HG03060 (cell line): ENCODE measurements around the gene DUSP3.

Experiments
- ATAC-seq: cut with Tn5 transposase; IDR thresholded peaks from one replicate; pipeline ENCODE4 v1.9.1; 2021; ENCODE audit warnings: low read depth, moderate number of reproducible peaks; ENCODE audit not compliant: unreplicated experiment

DUSP3 gene

GRCh38 chr17:43770957-43771356, 7.8 kb downstream of the DUSP3 start:
- ATAC-seq: no peak

- no peak for ATAC-seq
These were observed 8.9 kb downstream of the DUSP3 start for GRCh38 chr17:43769859-43770258.

DNA sequence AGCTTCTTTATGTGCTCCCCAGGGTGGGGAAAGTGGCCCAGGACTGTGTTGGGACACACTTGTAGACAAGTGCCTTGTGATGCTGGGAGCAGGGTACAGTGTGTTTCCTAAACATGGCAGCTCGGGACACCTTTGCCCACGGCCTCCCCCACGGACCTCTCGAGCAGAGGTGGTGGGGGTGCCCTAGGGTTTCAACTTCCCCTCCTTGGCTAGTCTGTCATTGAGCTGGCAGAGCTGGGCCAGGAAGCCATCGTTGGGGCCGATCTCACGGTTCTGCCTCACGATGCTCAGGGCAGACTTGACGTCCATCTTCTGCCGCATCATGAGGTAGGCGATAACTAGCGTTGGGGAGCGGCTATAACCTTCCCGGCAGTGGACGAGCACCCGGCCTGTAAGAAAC, 9.4 kb downstream of the DUSP3 start:
- no peak for ATAC-seq

- no peak for ATAC-seq
These were observed 9.8 kb downstream of the DUSP3 start for GRCh38 chr17:43768943-43769342.

DNA sequence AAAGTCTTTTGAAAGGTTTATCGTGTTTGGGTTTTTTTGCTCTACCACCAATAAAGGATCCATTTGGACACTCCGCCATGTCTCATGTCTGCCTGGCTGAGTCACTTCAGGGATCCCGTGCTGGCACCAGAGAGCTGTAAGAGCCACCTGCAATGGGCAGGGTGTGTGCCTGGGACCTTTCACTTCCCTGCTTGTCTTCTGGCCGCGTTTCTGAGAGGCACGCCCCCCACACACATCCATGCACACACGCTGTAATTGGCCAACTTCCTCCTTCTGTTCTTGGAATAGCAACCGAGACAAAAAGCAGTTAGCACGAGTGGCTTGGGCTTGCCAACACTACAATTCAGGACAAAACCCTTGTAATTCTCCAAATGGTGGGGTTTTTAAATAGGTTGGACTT, 10.4 kb downstream of the DUSP3 start:
- no peak for ATAC-seq

DNA sequence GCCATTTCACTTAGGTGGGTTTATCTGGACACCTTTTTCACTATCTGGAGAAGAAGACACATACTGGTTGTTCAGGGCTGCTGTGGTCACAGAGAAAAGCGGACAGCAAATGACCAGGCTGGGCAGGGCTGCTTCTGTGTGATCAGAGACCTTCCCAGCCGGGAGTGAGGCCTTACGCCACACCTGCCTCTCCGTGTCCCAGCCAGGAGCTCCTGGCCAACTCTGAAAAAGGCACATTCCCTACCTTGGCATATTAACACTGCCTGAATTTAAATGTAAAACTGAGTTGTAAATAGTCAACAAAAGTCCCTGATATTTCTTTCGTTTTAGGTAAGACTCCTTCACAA, 11.1 kb downstream of the DUSP3 start:
- ATAC-seq: no peak

- ATAC-seq: no peak
These were observed 11.6 kb downstream of the DUSP3 start for GRCh38 chr17:43767053-43767712.

- ATAC-seq: no peak
These were observed 12.2 kb downstream of the DUSP3 start for GRCh38 chr17:43766413-43767052.

- ATAC-seq: no peak
These were observed 18.4 kb downstream of the DUSP3 start for GRCh38 chr17:43760254-43760852.

DNA sequence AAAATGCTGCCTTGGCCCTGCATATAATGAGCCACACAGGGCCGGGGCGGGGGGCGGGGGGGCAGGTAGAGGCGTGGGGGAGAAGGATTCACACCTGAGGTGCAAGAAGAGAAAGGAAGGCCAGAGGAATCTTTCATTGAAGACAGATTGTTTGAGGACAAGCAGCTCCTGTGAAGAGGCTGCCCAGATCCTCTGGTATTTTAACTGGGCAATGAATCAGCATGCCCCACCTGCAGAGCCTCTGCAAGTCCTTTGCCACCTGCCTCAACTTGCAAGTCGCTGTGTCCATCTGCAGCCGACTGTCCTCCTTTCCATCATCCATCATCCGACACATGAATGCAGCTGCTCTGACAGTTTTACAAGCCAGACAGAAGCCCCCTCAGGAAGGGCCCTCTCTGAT, 18.9 kb downstream of the DUSP3 start:
- ATAC-seq: no peak

DNA sequence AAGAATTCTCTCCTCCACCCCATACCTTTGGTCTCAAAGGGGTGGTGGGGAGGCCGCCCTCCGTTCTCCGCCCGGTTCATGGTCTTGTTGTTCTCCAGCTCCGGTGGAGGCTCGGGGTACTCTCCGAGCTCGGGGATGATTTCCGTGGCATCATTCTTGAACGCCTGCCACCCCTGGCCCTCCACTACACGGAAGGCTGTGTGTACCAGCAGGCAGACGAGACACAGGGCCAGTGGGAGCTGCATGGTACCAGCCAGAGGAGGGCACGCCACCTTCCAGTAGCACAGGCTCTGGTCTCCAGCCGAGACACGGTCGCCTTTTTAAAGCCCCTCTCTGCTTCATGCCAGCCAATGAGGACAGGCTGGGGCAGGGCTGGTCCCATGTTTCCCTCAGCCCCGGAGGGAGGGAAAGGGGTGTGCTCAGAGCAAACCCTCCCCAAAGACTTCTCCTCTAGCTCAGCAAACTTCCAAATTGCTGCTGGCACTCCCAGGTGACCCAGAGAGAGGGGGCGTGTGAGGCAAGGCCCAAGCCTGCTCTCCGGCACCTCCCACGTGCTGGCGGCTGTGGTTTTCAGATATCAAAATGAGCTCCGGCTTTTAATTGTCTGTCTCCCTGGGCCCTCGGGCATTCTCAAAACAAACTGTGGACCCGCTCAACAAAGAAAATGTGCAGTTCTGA, 20.1 kb downstream of the DUSP3 start, which contains the start of gene SOST:
TSS of gene SOST (minus strand) at position 295 of the 678 bp plus-strand sequence. CDS start at position 245, 50 bp downstream.
- ATAC-seq: no peak

DNA sequence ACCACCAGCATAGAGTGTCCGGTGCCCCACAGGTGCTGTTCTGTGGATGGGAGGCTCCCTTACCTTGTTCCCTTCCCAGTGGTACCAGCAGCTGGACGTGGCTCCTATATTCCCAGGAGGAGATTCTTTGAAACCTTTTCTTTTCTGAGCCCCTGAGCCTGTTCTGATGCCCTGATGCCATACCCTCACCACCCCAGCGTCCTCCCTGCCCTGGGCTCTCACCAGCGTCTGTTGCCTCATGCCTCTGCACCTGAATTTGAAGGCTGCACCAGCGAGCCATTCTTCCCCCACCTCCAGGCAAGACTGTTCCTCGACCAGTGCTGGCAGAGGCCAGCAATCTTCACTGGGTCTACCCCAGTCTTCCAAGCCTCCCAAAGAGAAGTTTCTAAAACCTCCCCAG, 20.7 kb downstream of the DUSP3 start:
- ATAC-seq: no peak

- no peak for ATAC-seq
These were observed 21.6 kb downstream of the DUSP3 start for GRCh38 chr17:43757171-43757660.

DNA sequence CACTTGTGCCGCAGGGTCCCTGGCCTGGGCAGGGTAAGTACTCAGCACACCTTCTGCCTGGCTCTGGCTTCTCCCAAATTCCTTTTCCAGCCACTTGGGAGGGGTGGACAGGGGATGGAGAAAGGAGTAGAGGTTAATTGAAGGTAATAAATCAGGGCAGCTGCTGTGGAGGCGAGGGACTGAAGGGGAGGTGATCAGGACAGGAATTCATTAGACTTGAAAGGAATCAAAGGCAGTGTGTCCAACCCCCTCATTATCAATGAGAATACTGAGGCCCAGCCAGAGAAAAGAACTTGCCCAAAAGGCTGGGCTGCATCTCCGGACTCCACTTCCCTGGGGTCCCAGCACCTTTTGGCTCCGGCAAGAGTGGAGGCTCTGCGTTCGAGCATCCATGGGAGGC, 22.6 kb downstream of the DUSP3 start:
- no peak for ATAC-seq

DNA sequence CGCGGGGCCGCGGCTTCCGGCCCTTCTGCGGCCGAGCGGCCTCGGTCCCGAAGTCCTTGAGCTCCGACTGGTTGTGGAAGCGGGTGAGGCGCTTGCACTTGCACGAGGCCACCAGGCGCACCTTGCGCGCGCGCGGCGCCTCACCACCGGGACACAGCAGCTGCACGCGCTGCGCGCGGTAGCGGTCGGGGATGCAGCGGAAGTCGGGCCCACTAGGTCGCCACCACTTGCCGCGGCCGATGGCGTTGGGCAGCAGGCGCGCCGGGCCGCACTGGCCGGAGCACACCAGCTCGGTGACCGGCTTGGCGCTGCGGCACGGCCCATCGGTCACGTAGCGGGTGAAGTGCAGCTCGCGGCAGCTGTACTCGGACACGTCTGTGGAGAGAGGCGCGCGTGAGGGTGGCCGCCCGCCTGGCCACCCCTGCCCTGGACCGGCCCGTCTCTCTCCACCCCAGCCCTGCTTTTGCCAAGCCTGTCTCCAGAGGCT, 23.3 kb downstream of the DUSP3 start:
- no peak for ATAC-seq

- ATAC-seq: no peak
These were observed 23.8 kb downstream of the DUSP3 start for GRCh38 chr17:43754947-43755346.

GRCh38 chr17:43753493-43754129, 25.2 kb downstream of the DUSP3 start:
- ATAC-seq: no peak

DNA sequence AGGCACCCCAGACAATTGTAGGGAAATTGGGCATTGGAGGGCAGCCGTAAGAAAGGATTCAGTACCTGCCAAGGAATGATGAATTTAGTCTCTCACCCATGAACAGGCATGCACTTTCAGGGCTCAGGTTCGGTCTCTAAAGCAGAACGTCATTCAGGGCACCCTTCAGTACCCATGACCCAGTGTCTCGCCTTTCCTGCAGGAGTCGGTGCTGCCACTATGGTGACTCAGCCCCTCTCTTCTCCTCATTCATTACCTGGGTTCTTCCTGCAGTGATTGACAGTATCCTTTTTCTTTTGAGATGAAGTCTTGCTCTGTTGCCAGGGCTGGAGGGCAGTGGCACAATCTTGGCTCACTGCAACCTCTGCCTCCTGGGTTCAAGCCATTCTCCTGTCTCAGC, 28.6 kb downstream of the DUSP3 start:
- no peak for ATAC-seq

DNA sequence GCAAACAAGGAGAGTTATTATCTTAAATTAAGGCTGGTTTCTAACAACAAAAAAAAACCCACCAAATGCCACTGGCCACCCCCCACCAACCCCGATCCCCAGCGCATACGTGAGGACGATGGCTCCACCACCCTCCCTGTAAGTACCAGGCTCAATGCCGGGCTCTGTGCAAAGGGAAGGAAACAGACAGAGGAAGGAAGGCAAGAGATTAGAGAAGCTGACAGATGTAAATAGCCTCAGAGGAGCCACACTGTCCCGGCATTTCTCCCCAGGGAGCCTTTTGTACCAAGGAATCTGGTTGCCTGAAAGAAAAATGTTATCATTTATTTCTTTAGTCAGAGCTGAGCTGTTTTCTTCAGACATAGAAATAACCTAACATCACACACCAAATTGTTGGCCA, 33.2 kb downstream of the DUSP3 start:
- no peak for ATAC-seq

DNA sequence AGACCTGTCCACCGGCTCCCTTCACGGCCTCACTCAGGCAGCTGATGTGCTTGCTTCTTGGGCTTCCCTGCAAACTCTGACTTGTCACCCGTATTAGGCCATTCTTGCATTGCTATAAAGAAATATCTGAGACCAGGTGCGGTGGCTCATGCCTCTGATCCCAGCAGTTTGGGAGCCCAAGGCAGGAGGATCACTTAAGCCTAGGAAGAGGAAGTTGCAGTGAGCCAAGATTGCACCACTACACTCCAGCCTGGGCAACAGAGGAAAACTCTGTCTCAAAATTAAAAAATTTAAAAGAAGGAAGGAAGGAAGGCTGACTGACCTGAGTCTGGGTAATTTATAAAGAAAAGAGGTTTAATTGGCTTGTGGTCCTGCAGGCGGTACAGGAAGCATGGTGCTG, 37.1 kb downstream of the DUSP3 start:
- ATAC-seq: no peak

GRCh38 chr17:43740541-43740940, 38.2 kb downstream of the DUSP3 start:
- ATAC-seq: no peak
